ENCODE data around the gene CHRND. TPM values are rescaled to one million over a fixed set of nuclear protein-coding genes. Genes with fewer than 3 reads are reported as not detected.
"Not testable (repeated sequence)": the region's sequence is repeated elsewhere in the genome, so short reads cannot be mapped to it uniquely, and the experiment has no call there.

CHRND gene
- total RNA-seq, 1 donor from 2014 or later, result not detected

DNA sequence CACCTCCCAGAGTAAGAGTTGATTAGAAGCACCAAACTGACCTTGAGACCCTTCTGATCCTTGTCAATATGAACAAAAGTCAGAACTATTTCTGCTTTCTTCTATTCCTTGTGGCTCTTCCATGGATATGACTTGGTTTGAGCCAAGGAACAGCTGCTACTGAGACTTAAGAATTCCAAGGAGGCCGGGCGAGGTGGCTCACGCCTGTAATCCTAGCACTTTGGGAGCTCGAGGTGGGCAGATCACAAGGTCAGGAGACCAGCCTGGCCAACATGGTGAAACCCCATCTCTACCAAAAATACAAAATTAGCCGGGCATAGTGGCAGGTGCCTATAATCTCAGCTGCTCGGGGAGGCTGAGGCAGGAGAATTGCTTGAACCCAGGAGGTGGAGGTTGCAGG lies 44.5 kb downstream of the CHRND start:
- not testable (repeated sequence) for DNase-seq (ENCODE audit: low spot score)

DNA sequence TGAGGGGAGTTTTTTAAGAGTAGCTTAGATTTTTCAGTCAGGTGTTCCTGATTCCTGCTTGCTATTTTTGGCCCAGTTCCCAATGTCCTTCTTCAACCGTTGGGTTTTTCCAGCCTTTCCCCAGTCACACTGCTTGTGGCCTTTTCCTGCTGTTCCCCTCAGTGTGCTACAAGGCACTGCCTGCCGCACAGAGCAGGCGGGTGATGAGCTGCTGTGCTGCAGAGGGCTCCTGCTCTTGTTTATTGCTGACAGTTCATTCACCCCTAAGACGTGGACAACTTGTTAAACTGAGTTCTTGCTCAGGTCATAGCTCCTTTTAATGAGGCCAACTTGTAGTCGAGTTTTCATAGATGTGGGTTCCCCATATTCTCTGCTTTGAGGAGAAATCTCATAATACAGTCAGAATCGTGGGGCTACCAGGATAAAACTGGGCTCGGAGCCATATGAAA lies 45.1 kb downstream of the CHRND start:
- DNase-seq (ENCODE audit: low spot score), result no peak

DNA sequence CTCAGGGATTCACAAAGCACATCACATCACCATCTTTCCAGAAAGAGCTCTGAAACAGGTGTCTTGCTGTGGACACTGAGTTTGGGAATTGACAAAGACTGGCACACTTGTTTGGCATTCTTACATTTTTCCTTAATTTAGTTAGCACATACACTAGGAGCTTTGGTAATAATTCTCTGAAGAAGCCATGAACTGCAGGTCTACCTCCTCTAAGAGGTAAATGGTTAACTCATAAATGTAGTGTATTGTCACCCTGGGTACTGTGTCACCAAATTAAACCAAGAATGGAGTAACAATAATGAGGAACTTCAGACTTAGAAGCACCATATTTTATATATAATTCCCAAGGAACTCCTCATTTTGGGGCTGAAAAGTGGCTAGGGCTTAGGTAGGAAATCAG lies 47.1 kb downstream of the CHRND start:
- DNase-seq (ENCODE audit: low spot score), result no peak

DNA sequence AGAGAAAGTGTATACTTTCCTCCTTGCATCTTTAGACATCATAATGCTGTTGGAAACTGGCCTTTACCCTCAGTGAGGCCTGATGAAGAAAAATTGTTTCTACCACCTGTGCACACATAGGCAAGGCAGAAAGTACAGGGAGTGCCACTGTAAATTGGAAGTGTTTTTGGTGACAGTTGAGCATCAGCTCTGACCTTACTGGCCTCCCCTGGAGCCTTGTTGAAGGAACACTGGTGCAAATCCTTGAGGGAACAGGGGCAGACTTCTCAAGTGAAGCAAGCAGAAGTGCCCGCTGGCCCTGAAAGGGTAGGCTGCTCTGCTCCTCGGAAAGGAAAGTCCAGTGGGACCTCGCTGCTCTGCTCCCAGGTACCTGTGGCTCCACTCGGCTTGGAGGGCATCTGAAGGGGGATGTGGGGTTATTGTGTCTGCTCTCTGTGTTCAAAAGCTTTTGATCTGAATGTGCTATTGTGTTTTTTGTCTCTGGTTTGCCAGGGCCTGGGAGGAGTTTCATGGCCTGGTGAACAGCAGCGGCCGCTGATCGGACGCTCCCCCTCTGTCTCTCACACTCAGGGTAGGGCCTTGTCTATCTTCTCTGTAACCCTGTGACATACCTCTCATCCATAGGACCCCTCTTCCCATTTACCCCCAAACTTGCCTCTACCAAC lies 47.9 kb downstream of the CHRND start:
- no peak for DNase-seq (ENCODE audit: low spot score)

DNA sequence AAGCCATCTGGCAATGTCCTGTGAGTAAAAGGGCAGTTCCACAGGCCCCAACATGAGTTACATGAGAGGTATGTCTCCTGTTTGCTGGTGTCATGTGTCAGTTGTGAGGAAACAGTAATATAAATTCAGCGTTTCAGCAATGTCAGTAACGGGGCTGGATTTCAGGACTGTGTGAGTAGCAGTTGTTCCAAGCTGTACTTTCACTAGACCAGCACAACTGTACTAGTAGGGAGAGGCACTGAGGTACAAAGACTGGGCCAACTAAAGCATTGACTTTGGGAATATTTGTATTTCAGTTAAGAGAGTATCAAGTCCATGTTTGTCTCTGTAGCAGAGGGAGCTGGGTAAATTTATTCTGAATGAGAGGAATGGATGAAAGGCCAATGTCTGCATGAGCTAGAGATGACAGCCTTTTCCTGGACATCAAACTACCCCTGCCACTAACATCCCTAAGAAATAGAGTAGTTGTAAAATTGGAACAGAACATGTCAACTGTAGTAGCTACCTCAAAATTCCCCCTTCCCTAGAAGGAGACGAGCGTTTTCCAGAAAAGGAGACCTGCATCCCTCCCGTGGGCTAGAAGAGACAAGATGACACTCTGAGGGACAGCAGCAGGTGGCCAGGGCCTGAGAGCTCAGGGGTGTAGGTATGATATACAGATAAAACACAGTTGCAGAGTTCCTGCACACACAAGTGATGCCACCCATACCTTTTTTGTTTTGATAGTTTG lies 48.9 kb downstream of the CHRND start:
- no peak for DNase-seq (ENCODE audit: low spot score)

DNA sequence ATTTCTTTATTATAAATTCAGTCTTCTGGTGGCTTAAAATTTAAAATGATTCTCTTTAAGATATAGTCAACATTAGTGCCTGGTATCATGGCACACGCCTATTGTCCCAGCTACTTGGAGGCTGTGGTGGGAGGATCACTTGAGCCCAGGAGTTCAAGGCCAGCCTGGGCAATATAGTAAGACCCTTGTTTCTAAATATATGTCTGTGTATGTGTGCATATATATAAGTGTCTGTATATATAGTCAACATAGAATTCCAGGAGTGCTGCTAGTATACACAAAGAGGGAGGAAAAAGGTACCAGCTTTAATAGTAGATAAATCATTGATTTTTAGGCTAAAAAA lies 49.4 kb downstream of the CHRND start:
- no peak for DNase-seq (ENCODE audit: low spot score)

DNA sequence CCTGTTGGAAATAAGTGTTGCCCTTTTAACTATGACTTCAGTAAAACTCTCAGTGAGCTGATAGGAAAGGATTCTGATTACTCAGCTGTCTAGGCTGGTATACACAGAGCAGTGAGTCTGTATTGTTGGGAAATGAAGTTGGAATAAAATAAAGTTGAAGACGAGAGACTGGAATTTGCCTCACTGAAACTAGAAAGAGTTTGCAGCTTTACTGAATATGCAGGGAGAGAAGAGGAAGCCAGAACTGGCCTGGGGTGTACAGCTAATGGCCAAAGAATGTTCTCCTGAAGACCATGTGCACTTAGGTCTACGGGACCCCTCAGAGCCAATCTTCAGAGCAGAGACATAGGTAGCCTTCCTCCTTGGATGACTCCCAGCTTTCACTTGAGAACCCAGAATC lies 51.0 kb downstream of the CHRND start:
- DNase-seq (ENCODE audit: low spot score), result no peak

DNA sequence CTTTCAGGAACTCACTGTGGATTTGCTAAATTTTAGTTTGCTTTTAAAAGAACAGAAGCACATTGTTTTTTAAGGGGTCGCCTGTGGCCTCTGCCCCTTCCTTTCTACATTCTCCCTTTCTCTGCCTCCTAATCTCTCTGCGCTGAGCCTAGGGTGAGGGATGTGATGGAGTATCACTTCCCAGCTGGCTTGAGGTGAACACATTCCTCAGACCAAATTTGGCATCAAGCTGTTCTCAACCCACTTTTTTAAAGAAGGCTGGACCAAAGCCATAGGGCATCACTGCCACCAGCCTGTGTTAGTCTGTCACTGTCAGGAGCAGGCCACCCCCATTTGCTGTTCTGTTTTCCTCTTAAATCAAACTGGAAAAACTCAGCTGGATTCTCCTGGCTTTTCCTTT lies 51.9 kb downstream of the CHRND start:
- DNase-seq (ENCODE audit: low spot score), result no peak

DNA sequence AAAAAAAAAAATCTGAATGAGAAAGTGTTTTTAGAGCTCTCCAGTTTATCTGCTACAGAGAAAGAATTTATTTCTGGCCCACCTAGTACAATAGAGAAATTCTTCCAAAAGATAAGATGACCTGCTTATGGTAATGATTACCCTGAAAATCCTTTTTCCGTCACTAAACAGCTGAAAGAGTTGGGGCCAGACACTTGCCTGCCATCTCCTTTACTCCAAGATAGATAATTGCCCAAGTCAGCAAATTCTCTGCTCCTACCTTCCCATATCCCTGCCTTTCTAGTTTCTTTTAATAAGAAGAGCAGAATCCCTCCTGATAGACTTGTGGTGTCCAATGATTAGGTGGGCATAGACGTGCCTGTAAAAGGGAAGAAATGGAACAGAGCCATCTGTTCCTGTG lies 52.7 kb downstream of the CHRND start:
- DNase-seq (ENCODE audit: low spot score), result no peak

DNA sequence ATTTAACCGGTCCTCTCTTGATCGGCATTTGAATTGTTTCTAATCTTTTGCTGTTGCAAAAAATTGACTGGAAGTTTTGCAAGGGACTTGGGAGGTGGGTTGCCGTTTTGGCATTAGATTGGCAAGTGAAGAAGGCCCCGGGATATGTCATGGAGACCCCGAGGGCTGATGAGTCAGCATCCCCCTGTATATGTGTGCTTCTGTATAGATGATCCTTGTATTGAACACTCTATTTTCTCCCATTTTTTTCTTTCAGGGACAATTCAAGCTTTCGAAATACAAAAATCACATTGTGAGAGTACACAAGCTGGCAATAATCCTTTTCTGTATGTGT lies 54.7 kb downstream of the CHRND start:
- no peak for DNase-seq (ENCODE audit: low spot score)

DNA sequence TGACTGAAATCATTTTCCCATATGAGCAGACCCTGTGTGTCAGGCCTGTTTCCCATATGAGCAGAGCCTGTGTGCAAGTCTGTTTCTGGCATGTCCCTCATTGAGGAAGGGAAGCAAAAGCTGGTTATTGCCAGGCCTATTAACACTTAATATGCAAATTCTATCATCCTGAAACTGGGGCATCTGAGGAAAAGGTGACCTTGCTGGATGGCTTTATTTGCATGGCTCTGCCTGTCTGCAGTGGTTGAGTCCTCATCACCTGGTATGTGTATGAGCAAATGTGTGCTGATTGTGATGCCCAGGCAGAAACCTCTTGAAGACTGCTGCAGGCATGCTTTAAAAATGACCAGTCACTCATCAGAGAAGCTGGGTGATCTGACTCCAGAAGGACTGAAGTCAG lies 55.8 kb downstream of the CHRND start:
- DNase-seq (ENCODE audit: low spot score), result no peak

DNA sequence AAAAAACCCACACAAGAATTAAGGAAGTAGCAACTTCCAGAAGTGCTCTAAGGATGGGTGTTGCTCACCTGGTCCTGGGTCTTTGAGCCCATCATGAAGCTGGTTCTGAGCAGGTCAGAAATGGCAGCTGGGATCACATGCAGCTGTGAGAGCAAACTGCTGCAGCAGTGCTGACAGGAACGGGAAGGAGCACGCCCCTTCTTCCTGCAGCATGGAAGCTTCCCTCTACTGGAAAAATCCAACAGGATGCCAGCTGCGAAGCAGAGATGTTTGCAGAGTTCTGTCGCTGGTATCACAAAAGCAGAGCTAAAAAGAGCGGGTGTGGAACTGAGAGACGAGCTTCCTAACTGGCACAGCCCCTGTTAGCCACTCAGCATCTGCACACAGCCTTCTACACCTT lies 58.3 kb downstream of the CHRND start:
- DNase-seq (ENCODE audit: low spot score), result no peak

Other genes starting within 250 kb of the CHRND start
- not detected for gene ALPP, start 147.4 kb upstream of the CHRND start, total RNA-seq
- not detected for gene ALPG, start 119.3 kb upstream of the CHRND start, total RNA-seq
- 0.71 TPM for gene ALPI, start 70.0 kb upstream of the CHRND start, total RNA-seq
- gene ECEL1, start 38.3 kb upstream of the CHRND start, total RNA-seq, result 0.35 TPM
- not detected for gene PRSS56, start 5.8 kb upstream of the CHRND start, total RNA-seq
- gene CHRNG, start 13.5 kb downstream of the CHRND start, total RNA-seq, result not detected
- 2.2 TPM for gene TIGD1, start 24.4 kb downstream of the CHRND start, total RNA-seq
- gene EIF4E2, start 24.5 kb downstream of the CHRND start, total RNA-seq, result 46.9 TPM
- 18.0 TPM for gene EFHD1, start 107.4 kb downstream of the CHRND start, total RNA-seq
- 74.5 TPM for gene GIGYF2, start 171.2 kb downstream of the CHRND start, total RNA-seq